Suprapubic skin (tissue), 4 donors: ENCODE measurements around the gene SAMD4A. TPM values are rescaled to one million over a fixed set of nuclear protein-coding genes. Genes with fewer than 3 reads are reported as not detected.

ENCODE experiments used
- DNase-seq, 2 donors: peaks; one replicate each; pipeline ENCODE4 v3.0.0-alpha.2; 2019; ENCODE audit warnings: low spot score in 2 of 2
- H3K27ac ChIP-seq: fragments of 200-600 bp; sonication (generic); one replicate; pipeline ENCODE4 v1.5.1; 2019
- H3K27me3 ChIP-seq: fragments of 200-600 bp; sonication (generic); one replicate; pipeline ENCODE4 v1.5.1; 2019
- H3K36me3 ChIP-seq: fragments of 200-600 bp; sonication (generic); one replicate; pipeline ENCODE4 v1.5.1; 2019
- H3K4me1 ChIP-seq: fragments of 200-600 bp; sonication (generic); one replicate; pipeline ENCODE4 v1.5.1; 2019
- H3K4me3 ChIP-seq: fragments of 200-600 bp; sonication (generic); one replicate; pipeline ENCODE4 v1.5.1; 2019; ENCODE audit warnings: mild to moderate bottlenecking
- H3K9me3 ChIP-seq: fragments of 200-600 bp; sonication (generic); one replicate; pipeline ENCODE4 v1.5.1; 2019
- CTCF ChIP-seq, 2 donors: fragments of 200-600 bp in 1 of 2; fragments of 450-650 bp in 1 of 2; sonication (generic) in 1 of 2; IDR thresholded peaks; one replicate each; pipeline ENCODE4 v1.5.1; 2016 to 2019; ENCODE audit warnings: antibody characterized with exemption in 2 of 2, mild to moderate bottlenecking in 1 of 2, moderate library complexity in 1 of 2
- EP300 ChIP-seq: sonication (generic); formaldehyde crosslinking; IDR thresholded peaks from one replicate; pipeline ENCODE4 v1.6.1; 2017; ENCODE audit warnings: antibody characterized with exemption
- POLR2A ChIP-seq, 2 donors: fragments of 450-650 bp; IDR thresholded peaks; one replicate each; pipeline ENCODE4 v1.6.1; 2017; ENCODE audit warnings: antibody characterized with exemption in 2 of 2, mild to moderate bottlenecking in 2 of 2, moderate library complexity in 2 of 2
- POLR2AphosphoS5 ChIP-seq, 3 donors: sonication (generic); formaldehyde crosslinking; IDR thresholded peaks; one replicate each; pipeline ENCODE4 v1.6.1; 2017; ENCODE audit warnings: antibody characterized with exemption in 3 of 3
- WGBS: methylation state at CpG from one replicate; pipeline ENCODE4 v1.1.5; 2018; 5-methylcytosine and 5-hydroxymethylcytosine counted together
- total RNA-seq, 4 donors: library from RNA; depleted of rRNA; stranded (reverse); fragments of >200 nt; gene quantifications; one replicate each; pipeline ENCODE4 v1.1.0, GENCODE V29; 2016

SAMD4A gene
- total RNA-seq, 4 donors from 2014 or later, result 7.7 to 26.6 (median 9.7) TPM

GRCh38 chr14:54781080-54781479 is 214.2 kb downstream of the SAMD4A start:
- H3K36me3 ChIP-seq, result peaks cover 49% of the 10 kb centered on the region
- no peak overlapping the region for H3K4me3 ChIP-seq
- H3K9me3 ChIP-seq, result no peaks in the 10 kb centered on the region
- peaks cover 6% of the 10 kb centered on the region for H3K4me1 ChIP-seq
- no peak for DNase-seq
- no peak for TF ChIP-seq POLR2AphosphoS5 (IDR thresholded peaks at IDR 0.05)
- WGBS, result 85% methylated on average over 6 of the region's 6 CpGs
- no peaks in the 10 kb centered on the region for H3K27me3 ChIP-seq
- H3K27ac ChIP-seq, result no peak overlapping the region

DNA sequence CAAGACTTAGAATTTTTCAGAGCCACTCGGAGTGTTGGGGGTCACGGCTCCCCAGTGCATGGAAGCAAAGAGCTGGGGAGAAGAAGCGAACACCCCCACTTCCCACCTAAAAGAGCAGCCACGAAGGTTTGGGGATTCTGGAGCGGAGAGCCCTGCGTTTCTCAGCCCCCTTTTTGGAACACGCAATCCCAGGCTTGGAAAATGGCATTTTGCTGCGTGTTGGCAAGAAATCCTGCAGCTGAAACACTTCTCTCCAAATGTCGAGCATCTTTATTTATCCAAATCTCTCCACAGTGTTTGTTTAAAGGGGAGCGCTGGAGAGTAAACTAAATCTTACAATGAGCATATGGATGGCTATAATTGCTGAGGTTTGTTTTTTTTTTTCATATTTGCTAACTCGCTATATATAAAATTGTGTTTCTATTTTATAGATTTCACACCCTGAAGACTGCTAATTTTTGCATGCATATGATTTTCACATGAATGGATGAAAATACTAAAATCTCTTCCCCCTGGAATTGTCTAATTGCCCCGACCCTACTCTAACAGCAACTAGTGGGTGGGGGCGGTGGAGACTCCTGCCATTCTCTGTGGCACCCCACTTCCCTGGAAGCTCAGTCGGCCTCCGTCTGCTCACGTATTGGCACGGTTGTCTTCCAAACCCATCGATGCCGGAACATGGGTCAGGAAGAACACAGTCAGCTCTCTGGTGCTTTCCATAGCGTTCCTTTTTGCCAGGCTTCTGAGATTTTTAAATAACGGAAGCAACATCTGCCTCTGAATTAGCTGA is 215.2 kb downstream of the SAMD4A start:
- Histone ChIP-seq H3K27me3 (no peaks in the 10 kb centered on the region), H3K4me3 (no peak overlapping the region), H3K27ac (no peak overlapping the region), H3K9me3 (no peaks in the 10 kb centered on the region), H3K36me3 (peaks cover 49% of the 10 kb centered on the region), H3K4me1 (no peaks in the 10 kb centered on the region)
- DNase-seq, result no peak
- TF ChIP-seq POLR2AphosphoS5 (IDR thresholded peaks at IDR 0.05), result no peak
- TF ChIP-seq EP300, result no peak
- TF ChIP-seq POLR2A (IDR thresholded peaks at IDR 0.05), result no peak
- no peak for TF ChIP-seq CTCF (IDR thresholded peaks at IDR 0.05)
- 87% methylated on average over 21 of the region's 21 CpGs for WGBS

DNA sequence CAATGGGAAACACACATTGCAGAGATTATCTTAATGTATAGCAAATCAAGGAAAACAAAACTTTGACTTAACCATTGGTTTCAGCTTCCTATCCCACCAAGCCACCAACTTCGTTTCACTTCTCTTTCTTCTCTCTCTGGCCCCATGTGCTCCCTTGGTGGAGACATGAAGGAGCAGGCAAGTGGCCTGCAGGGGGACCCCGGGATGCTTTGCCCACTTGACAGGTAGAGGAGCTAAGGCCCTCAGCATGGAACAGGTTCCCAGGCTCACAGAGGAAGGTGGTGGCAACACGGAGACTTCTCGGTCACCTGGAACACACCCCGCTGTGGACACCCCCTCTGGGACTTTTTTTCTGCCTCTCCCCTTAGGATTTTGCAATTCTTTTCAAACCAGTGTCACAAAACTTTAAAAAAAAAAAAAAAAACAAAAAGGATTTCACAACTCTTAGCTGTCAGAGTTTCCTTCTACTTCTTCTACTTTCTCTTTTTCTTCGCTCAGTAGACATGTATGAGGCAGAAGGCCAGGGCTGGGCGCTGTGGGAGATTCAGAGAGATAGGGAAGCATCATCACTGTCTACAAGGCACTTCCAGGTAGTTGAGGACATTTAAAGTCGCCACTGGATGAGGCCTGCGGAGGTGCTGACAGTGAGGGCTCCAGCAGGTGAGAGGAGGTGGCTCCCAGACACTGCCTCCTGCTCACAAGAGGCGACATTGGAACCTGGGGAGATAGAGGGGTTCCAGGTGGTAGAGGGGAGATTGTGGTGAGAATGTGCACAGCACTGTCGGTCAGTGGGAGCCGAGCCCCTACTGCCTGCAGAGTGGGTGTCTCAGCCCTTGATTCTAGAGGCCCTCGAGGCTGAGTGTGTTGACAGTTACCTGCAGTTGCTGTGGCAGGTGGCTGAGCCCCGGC is 216.1 kb downstream of the SAMD4A start:
- 80% methylated on average over 13 of the region's 14 CpGs for WGBS
- no peak overlapping the region for H3K27ac ChIP-seq
- no peak for TF ChIP-seq CTCF (IDR thresholded peaks at IDR 0.05)
- no peak for TF ChIP-seq POLR2AphosphoS5 (IDR thresholded peaks at IDR 0.05)
- TF ChIP-seq POLR2A (IDR thresholded peaks at IDR 0.05), result no peak
- TF ChIP-seq EP300, result no peak
- no peaks in the 10 kb centered on the region for H3K4me1 ChIP-seq
- H3K9me3 ChIP-seq, result no peaks in the 10 kb centered on the region
- H3K36me3 ChIP-seq, result peaks cover 48% of the 10 kb centered on the region
- no peaks in the 10 kb centered on the region for H3K27me3 ChIP-seq
- no peak overlapping the region for H3K4me3 ChIP-seq
- DNase-seq, result no peak

DNA sequence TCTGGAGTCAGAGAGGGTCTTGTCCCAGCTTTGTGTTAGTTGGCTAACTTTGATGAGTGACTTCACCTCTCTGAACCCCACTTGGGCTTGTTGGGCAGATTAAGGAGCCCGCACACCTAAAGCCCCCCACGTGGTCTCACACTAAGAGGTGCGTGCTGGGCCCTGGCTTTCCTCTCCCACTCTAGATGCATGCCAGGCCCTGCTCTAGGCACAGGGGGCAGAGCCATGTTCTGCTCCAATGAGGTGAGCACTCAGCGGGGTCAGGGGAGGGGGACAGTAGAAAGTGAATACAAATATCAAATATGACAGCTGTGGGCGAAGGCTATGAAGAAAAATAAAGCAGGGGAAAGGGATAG is 216.7 kb downstream of the SAMD4A start:
- TF ChIP-seq POLR2AphosphoS5 (IDR thresholded peaks at IDR 0.05), result no peak
- no peak for TF ChIP-seq POLR2A (IDR thresholded peaks at IDR 0.05)
- no peak for TF ChIP-seq CTCF (IDR thresholded peaks at IDR 0.05)
- no peak for TF ChIP-seq EP300
- Histone ChIP-seq H3K4me1 (no peaks in the 10 kb centered on the region), H3K27me3 (no peaks in the 10 kb centered on the region), H3K27ac (no peak overlapping the region), H3K9me3 (no peaks in the 10 kb centered on the region), H3K4me3 (no peak overlapping the region), H3K36me3 (peaks cover 46% of the 10 kb centered on the region)
- over 99% methylated on average over 4 of the region's 5 CpGs for WGBS
- DNase-seq, result no peak

- DNase-seq, result no peak
- H3K27ac ChIP-seq, result no peak overlapping the region
- TF ChIP-seq EP300, result no peak
- TF ChIP-seq CTCF (IDR thresholded peaks at IDR 0.05), result no peak
- no peak for TF ChIP-seq POLR2AphosphoS5 (IDR thresholded peaks at IDR 0.05)
- no peak for TF ChIP-seq POLR2A (IDR thresholded peaks at IDR 0.05)
- H3K4me1 ChIP-seq, result no peaks in the 10 kb centered on the region
- H3K27me3 ChIP-seq, result no peaks in the 10 kb centered on the region
- peaks cover 42% of the 10 kb centered on the region for H3K36me3 ChIP-seq
- no peak overlapping the region for H3K4me3 ChIP-seq
- WGBS, result 96% methylated on average over 6 of the region's 6 CpGs
- no peaks in the 10 kb centered on the region for H3K9me3 ChIP-seq
Observed at GRCh38 chr14:54784060-54784459, 217.1 kb downstream of the SAMD4A start.
